ENCODE data around the gene GTPBP10. TPM values are rescaled to one million over a fixed set of nuclear protein-coding genes. Genes with fewer than 3 reads are reported as not detected.
"Not testable (repeated sequence)": the region's sequence is repeated elsewhere in the genome, so short reads cannot be mapped to it uniquely, and the experiment has no call there.

GTPBP10 gene
- total RNA-seq, 4 donors from 2014 or later = 25.0 to 41.4 (median 33.2) TPM

DNA sequence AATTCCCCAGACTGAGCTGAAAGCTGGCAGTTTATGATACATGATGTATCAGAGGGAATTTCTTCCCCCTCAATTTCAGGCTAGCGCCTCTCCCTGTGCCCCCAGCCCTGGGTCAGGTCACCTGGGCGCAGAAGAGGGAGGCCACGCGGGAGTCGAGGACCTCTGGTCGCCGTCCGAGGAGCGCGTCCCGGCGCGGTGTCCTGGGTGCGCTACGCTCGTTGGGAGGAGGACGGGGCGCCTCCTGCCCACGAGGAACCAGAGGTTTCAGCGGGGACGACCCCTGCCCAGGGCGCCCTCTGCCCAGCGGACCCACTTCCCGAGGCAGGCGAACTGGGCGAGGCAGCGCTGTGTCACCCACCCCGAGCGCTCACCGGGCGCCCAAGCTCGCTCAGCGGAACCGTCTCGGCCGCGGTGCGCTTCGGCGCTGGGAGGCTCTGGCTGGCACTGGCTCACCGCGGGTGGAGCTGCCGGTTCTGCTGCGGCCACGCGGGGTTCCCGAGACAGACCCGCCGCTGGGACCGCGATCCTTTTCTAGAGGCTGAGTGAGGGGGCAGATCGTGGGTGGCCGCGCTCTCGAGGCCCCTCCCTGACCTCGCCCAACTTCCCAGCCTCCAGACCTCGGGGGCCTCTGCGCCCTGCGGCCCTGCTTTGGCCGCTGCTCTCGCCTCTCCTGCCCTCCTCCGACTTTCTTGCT lies 25.6 kb upstream of the GTPBP10 start, which contains the start of gene FAM237B:
TSS of gene FAM237B (minus strand) at position 504 of the 694 bp plus-strand sequence. CDS start 1,556 bp downstream, outside the sequence.
- Histone ChIP-seq H3K27ac (no peak within 1 kb of the TSS), H3K36me3 (no peaks in the 10 kb centered on the region), H3K27me3 (peaks cover 5% of the 10 kb centered on the region), H3K9me3 (no peaks in the 10 kb centered on the region), H3K4me3 (replicated peaks in 1 of 3) (peak within 1 kb of the TSS in 1 of 3 donors; percentile 13), H3K4me1 (peaks cover 7 to 8% of the 10 kb centered on the region in 2 donors)
- WGBS, 2 donors = 4 to 5% methylated on average over 17 to 36 of the region's 62 CpGs
- DNase-seq = peak; percentile 10 to 24
- TF ChIP-seq POLR2A (IDR thresholded peaks at IDR 0.05) = no peak
- TF ChIP-seq, protein P1, sequence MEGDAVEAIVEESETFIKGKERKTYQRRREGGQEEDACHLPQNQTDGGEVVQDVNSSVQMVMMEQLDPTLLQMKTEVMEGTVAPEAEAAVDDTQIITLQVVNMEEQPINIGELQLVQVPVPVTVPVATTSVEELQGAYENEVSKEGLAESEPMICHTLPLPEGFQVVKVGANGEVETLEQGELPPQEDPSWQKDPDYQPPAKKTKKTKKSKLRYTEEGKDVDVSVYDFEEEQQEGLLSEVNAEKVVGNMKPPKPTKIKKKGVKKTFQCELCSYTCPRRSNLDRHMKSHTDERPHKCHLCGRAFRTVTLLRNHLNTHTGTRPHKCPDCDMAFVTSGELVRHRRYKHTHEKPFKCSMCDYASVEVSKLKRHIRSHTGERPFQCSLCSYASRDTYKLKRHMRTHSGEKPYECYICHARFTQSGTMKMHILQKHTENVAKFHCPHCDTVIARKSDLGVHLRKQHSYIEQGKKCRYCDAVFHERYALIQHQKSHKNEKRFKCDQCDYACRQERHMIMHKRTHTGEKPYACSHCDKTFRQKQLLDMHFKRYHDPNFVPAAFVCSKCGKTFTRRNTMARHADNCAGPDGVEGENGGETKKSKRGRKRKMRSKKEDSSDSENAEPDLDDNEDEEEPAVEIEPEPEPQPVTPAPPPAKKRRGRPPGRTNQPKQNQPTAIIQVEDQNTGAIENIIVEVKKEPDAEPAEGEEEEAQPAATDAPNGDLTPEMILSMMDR (IDR thresholded peaks at IDR 0.05) = no peak
- intact Hi-C loops (cut with DNase I) = no loop called here

- H3K27ac ChIP-seq = no peak overlapping the region
- peaks cover 5% of the 10 kb centered on the region for H3K27me3 ChIP-seq
Measured at GRCh38 chr7:90322837-90323236, 23.7 kb upstream of the GTPBP10 start.

GRCh38 chr7:90326500-90326899 lies 20.0 kb upstream of the GTPBP10 start:
- no peak overlapping the region for H3K4me3 ChIP-seq (replicated peaks in 1 of 3)
- H3K27ac ChIP-seq = no peak overlapping the region
- no peak for TF ChIP-seq POLR2A (IDR thresholded peaks at IDR 0.05)
- TF ChIP-seq, protein P1 (IDR thresholded peaks at IDR 0.05) = no peak
- H3K4me1 ChIP-seq = no peaks in the 10 kb centered on the region
- 26 to 33% methylated on average over 1 of the region's 1 CpG for WGBS, 2 donors
- intact Hi-C loops (cut with DNase I) = no loop called here
- no peaks in the 10 kb centered on the region for H3K9me3 ChIP-seq
- H3K36me3 ChIP-seq = no peaks in the 10 kb centered on the region
- H3K27me3 ChIP-seq = peaks cover 4% of the 10 kb centered on the region
- DNase-seq = no peak

More at GRCh38 chr7:90322837-90323236, 23.7 kb upstream of the GTPBP10 start:
- H3K4me1 ChIP-seq = peaks cover 7 to 8% of the 10 kb centered on the region in 2 donors
- no peaks in the 10 kb centered on the region for H3K36me3 ChIP-seq
- no peak for TF ChIP-seq POLR2A (IDR thresholded peaks at IDR 0.05)
- TF ChIP-seq, protein P1 (IDR thresholded peaks at IDR 0.05) = no peak
- no peaks in the 10 kb centered on the region for H3K9me3 ChIP-seq
- DNase-seq = no peak
- intact Hi-C loops (cut with DNase I) = no loop called here
- H3K4me3 ChIP-seq (replicated peaks in 1 of 3) = no peak overlapping the region

- intact Hi-C loops (cut with DNase I) = no loop called here
Measured at GRCh38 chr7:90334193-90334843, 12.2 kb upstream of the GTPBP10 start.

DNA sequence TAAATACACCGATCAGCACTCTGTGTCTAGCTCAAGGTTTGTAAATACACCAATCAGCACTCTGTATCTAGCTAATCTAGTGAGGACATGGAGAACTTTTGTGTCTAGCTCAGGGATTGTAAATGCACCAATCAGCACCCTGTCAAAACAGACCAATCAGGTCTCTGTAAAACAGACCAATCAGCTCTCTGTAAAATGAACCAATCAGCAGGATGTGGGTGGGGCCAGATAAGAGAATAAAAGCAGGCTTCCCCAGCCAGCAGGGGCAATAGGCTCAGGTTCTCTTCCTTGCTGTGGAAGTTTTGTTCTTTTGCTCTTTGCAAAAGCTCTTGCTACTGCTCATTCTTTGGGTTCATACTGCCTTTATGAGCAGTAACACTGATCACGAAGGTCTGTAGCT lies 11.6 kb upstream of the GTPBP10 start:
- intact Hi-C loops (cut with DNase I); H3K27ac ChIP-seq; H3K4me3 ChIP-seq (replicated peaks in 1 of 3); H3K36me3 ChIP-seq; H3K9me3 ChIP-seq; H3K4me1 ChIP-seq; DNase-seq; H3K27me3 ChIP-seq: not testable (repeated sequence)
- 91 to 100% methylated on average over 2 of the region's 2 CpGs for WGBS, 2 donors

More at GRCh38 chr7:90334193-90334843, 12.2 kb upstream of the GTPBP10 start:
- no peak overlapping the region for H3K4me3 ChIP-seq (replicated peaks in 1 of 3)
- no peaks in the 10 kb centered on the region for H3K36me3 ChIP-seq
- no peaks in the 10 kb centered on the region for H3K4me1 ChIP-seq
- no peak for DNase-seq
- WGBS, 2 donors = 81 to 92% methylated on average over 31 to 32 of the region's 48 CpGs
- H3K9me3 ChIP-seq = no peaks in the 10 kb centered on the region
- TF ChIP-seq, protein P1 (IDR thresholded peaks at IDR 0.05) = no peak
- TF ChIP-seq POLR2A (IDR thresholded peaks at IDR 0.05) = no peak
- no peaks in the 10 kb centered on the region for H3K27me3 ChIP-seq
- no peak overlapping the region for H3K27ac ChIP-seq

Data from thyroid gland (tissue), 4 donors.